Cardiac muscle cell (in vitro differentiated cells and primary cell): ENCODE measurements around the gene EGF. TPM values are rescaled to one million over a fixed set of nuclear protein-coding genes. Genes with fewer than 3 reads are reported as not detected.
A peak's percentile ranks its signal among the peaks of the same experiment; 100 is the strongest.

Source experiments
- DNase-seq, 2 donors: peaks; one replicate each; pipeline versions ENCODE4 v3.0.0 to v3.0.0-alpha.2; 2010 to 2017; ENCODE audit warnings: low read depth in 1 of 2, low spot score in 1 of 2
- H3K27ac ChIP-seq: fragments of 200-600 bp; sonication (generic); 2 replicates; pipeline ENCODE4 v1.5.1; 2016
- H3K27me3 ChIP-seq: fragments of 200-600 bp; sonication (generic); 2 replicates; pipeline ENCODE4 v1.6.0; 2016; ENCODE audit warnings: control low read depth
- H3K36me3 ChIP-seq: fragments of 200-600 bp; sonication (generic); 2 replicates; pipeline ENCODE4 v1.5.1; 2016; ENCODE audit warnings: control low read depth
- H3K4me1 ChIP-seq: fragments of 200-600 bp; sonication (generic); 2 replicates; pipeline ENCODE4 v1.8.1; 2017; ENCODE audit warnings: low read depth, mild to moderate bottlenecking, mixed run types
- H3K4me3 ChIP-seq: fragments of 200-600 bp; sonication (generic); 2 replicates; pipeline ENCODE4 v1.5.1; 2016; ENCODE audit warnings: mild to moderate bottlenecking
- H3K9me3 ChIP-seq: fragments of 200-600 bp; sonication (generic); 2 replicates; pipeline ENCODE4 v1.5.1; 2017; ENCODE audit warnings: low read depth, mild to moderate bottlenecking, control low read depth
- CTCF ChIP-seq: IDR thresholded peaks from 2 replicates; pipeline ENCODE4 v1.5.1; 2012; ENCODE audit warnings: low read depth, mild to moderate bottlenecking, low read length
- polyA plus RNA-seq: library from polyadenylated mRNA; unstranded; fragments of >200 nt; fragmentation: Nextera tagmentation; extraction: Ambion mirVana; gene quantifications from 2 replicates; pipeline ENCODE4 v1.2.1, GENCODE V29; 2016
- total RNA-seq: library from RNA; depleted of rRNA; stranded (reverse); fragments of >200 nt; gene quantifications from 2 replicates; pipeline ENCODE4 v1.2.3, GENCODE V29; 2016

Gene EGF
- total and polyA plus RNA-seq, 2 experiments from 2014 or later = 3.0 to 11.0 TPM

DNA sequence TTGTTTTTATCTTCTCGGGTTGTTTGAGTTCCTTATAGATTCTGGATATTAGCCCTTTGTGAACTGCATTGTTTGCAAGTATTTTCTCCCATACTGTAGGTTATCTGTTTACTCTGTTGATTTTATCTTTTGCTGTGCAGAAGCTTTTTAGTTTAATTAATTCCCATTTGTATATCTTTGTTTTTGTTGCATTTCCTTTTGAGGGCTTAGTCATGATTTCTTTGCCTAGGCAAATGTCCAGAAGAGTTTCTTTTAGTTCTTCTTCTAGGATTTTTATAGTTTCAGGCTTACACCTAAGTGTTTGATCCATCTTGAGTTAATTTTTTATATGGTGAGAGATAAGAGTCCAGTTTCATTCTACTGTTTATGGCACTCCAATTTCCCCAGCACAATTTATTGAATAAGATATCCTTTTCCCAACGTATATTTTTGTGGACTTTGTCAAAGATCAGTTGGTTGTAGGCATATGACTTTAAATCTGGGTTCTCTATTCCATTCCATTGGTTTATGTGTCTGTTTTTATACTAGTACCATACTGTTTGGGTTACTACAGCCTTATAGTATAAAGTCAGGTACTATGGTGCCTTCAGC lies 54.3 kb downstream of the EGF start:
- TF ChIP-seq CTCF = no peak
- no peaks in the 10 kb centered on the region for H3K36me3 ChIP-seq
- no peaks in the 10 kb centered on the region for H3K27me3 ChIP-seq
- no peak overlapping the region for H3K4me3 ChIP-seq
- no peak overlapping the region for H3K27ac ChIP-seq
- H3K4me1 ChIP-seq = no peaks in the 10 kb centered on the region
- no peak for DNase-seq
- no peaks in the 10 kb centered on the region for H3K9me3 ChIP-seq

- H3K27ac ChIP-seq = no peak overlapping the region
- no peak for TF ChIP-seq CTCF
- no peaks in the 10 kb centered on the region for H3K36me3 ChIP-seq
- H3K4me1 ChIP-seq = peaks cover 7% of the 10 kb centered on the region
- H3K4me3 ChIP-seq = no peak overlapping the region
- no peak for DNase-seq
- H3K27me3 ChIP-seq = no peaks in the 10 kb centered on the region
- H3K9me3 ChIP-seq = no peaks in the 10 kb centered on the region
Observed at GRCh38 chr4:109967798-109968520, 55.3 kb downstream of the EGF start.

GRCh38 chr4:109969087-109969486 lies 56.4 kb downstream of the EGF start:
- no peak overlapping the region for H3K27ac ChIP-seq
- no peaks in the 10 kb centered on the region for H3K9me3 ChIP-seq
- no peaks in the 10 kb centered on the region for H3K36me3 ChIP-seq
- no peak for DNase-seq
- no peak overlapping the region for H3K4me3 ChIP-seq
- peaks cover 7% of the 10 kb centered on the region for H3K4me1 ChIP-seq
- no peak for TF ChIP-seq CTCF
- H3K27me3 ChIP-seq = no peaks in the 10 kb centered on the region

GRCh38 chr4:109969919-109970318 lies 57.2 kb downstream of the EGF start:
- Histone ChIP-seq H3K9me3 (no peaks in the 10 kb centered on the region), H3K4me1 (peaks cover 7% of the 10 kb centered on the region), H3K27ac (no peak overlapping the region), H3K27me3 (no peaks in the 10 kb centered on the region), H3K36me3 (no peaks in the 10 kb centered on the region), H3K4me3 (no peak overlapping the region)
- no peak for TF ChIP-seq CTCF
- DNase-seq = peak in 1 of 2 donors; percentile 14

DNA sequence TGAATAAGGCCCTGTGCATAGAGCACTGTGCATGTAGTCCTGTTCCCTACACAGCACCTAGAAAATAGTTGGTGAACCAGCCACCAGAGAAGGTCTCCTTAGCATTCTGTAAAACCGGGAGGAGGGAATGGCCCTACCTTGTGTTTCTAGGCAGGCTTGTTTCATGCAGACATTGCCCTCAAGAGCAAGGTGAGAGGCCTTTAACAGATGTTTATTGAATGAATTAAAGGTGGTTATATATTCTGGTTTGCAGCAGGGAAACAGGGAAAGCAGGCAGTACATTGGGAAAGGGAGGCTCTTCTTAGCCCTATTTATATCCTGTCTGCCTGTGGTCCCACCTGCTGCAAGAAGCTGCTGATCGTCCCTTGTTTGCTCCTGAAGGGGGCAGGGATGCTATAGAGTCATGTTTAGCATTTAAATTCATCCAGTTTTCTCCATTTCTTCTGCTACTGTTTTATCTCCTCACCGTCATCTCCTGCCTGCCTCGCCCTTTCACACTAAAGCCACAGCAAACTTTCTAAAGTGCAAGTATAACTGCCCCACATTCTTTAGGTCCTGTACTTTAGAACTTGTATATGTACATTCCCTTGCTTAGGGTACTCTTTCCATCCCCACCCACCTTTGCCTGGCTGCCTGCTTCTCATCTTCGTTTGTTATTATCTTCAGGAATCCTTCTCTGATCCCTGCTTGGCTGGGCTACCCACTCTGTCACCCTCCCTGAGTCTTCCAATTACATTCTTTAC lies 60.3 kb downstream of the EGF start:
- no peaks in the 10 kb centered on the region for H3K36me3 ChIP-seq
- H3K4me1 ChIP-seq = peaks cover 7% of the 10 kb centered on the region
- no peak overlapping the region for H3K4me3 ChIP-seq
- no peaks in the 10 kb centered on the region for H3K27me3 ChIP-seq
- no peak for TF ChIP-seq CTCF
- no peak overlapping the region for H3K27ac ChIP-seq
- no peaks in the 10 kb centered on the region for H3K9me3 ChIP-seq
- DNase-seq = no peak
